GM12878 (cell line): ENCODE results near the gene NFATC2.

Source experiments
- CBX3 ChIP-seq: fragments of 200-600 bp; sonication (generic); IDR thresholded peaks from 2 replicates; pipeline ENCODE4 v1.6.1; 2016; ENCODE audit warnings: low read depth, borderline replicate concordance
- CEBPB ChIP-seq, 2 experiments: fragments of 150-350 bp in 1 of 2; IDR thresholded peaks; 2 replicates each; pipeline ENCODE4 v1.6.1; 2012 to 2014; ENCODE audit warnings: low read depth in 2 of 2, low read length in 2 of 2, borderline replicate concordance in 1 of 2, inconsistent platforms in 1 of 2
- EZH2 ChIP-seq: IDR thresholded peaks from 2 replicates; pipeline ENCODE4 v1.6.1; 2012; ENCODE audit warnings: low read depth, mild to moderate bottlenecking, control low read depth, inconsistent platforms, low read length, borderline replicate concordance; ENCODE audit not compliant: control insufficient read depth
- POLR2A ChIP-seq: IDR thresholded peaks from 2 replicates; pipeline ENCODE4 v1.6.1; 2011; ENCODE audit warnings: low read depth, mild to moderate bottlenecking, low read length
- POLR2AphosphoS5 ChIP-seq: IDR thresholded peaks from 2 replicates; pipeline ENCODE4 v1.6.1; 2011; ENCODE audit warnings: mild to moderate bottlenecking, low read length, inconsistent platforms
- RELA ChIP-seq: fragments of 450-650 bp; IDR thresholded peaks from 2 replicates; pipeline ENCODE4 v1.8.0; 2014; ENCODE audit warnings: borderline replicate concordance; ENCODE audit not compliant: partially characterized antibody
- TCF7 ChIP-seq: IDR thresholded peaks from 2 replicates; pipeline ENCODE4 v1.6.1; 2014; ENCODE audit warnings: antibody characterized with exemption, borderline replicate concordance
- TF ChIP-seq, protein P1 (sequence below): IDR thresholded peaks from 2 replicates; pipeline ENCODE4 v1.6.1; 2012; ENCODE audit warnings: low read depth, low read length, improper control_type of control experiment
- TF ChIP-seq, protein P2 (sequence below): IDR thresholded peaks from 2 replicates; pipeline ENCODE4 v1.6.1; 2011; ENCODE audit warnings: low read depth, low read length, improper control_type of control experiment, borderline replicate concordance
- TF ChIP-seq, protein P3 (sequence below), 3 experiments: IDR thresholded peaks in 2 of 3; conservative IDR thresholded peaks in 1 of 3; 2 replicates each; pipeline ENCODE4 v1.5.1; 2011; ENCODE audit warnings: low read depth in 3 of 3, low read length in 3 of 3, mild to moderate bottlenecking in 3 of 3, control low read depth in 2 of 3, moderate library complexity in 2 of 3, inconsistent platforms in 1 of 3, mixed read lengths in 1 of 3; ENCODE audit not compliant: control insufficient read depth in 2 of 3, insufficient read depth in 1 of 3; ENCODE audit errors: extremely low read depth in 1 of 3

DNA sequence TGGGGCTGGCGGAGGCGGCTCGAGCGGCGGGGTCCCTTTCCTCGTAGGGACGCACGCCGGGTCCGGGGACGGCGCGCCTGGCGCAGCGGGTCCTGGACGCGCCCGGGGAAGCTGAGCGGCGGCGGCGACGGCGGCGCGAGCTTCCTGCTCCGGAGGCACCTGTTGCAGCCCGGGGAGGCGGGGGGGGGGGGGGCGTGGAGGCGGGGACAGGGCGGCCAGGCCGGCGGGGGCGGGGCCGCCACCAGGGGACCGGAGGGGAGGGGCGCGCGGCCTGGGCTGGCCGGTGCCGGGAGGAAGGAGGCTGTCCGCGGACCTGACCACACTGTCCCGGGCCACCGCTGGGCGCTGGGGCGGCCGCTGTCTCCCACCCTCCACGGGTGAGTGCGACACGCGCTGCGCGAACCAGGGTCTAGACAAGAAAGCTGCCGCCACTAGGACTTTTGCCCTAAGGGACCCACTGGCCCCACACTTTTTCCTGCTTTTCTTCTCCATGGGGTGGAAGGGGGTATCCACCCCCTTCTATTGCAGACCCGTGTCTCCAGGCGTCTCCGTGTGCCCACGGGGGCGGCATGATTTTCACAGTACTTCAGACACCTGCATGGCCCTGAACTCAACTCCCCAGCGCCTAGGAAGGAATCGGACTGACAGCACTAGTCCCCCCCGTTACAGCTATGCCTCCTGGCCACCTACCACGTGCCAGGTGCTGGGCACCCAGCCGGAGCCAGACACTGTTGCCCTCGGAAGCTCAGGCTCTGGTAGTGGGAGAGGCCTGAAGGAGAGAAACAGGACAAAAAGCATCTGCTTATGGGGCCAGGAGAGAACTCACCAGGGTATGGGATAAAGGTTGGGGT is at the start of gene NFATC2:
- TF ChIP-seq CBX3: no peak
- no peak for TF ChIP-seq EZH2
- TF ChIP-seq, protein P1, sequence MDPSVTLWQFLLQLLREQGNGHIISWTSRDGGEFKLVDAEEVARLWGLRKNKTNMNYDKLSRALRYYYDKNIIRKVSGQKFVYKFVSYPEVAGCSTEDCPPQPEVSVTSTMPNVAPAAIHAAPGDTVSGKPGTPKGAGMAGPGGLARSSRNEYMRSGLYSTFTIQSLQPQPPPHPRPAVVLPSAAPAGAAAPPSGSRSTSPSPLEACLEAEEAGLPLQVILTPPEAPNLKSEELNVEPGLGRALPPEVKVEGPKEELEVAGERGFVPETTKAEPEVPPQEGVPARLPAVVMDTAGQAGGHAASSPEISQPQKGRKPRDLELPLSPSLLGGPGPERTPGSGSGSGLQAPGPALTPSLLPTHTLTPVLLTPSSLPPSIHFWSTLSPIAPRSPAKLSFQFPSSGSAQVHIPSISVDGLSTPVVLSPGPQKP: no peak
- TF ChIP-seq CEBPB (IDR thresholded peaks at IDR 0.05; ENCODE audit: borderline replicate concordance in 1 of 2, low read depth in 2 of 2, low read length in 2 of 2): no peak
- TF ChIP-seq POLR2A: peak; percentile 72
- TF ChIP-seq, protein P2, sequence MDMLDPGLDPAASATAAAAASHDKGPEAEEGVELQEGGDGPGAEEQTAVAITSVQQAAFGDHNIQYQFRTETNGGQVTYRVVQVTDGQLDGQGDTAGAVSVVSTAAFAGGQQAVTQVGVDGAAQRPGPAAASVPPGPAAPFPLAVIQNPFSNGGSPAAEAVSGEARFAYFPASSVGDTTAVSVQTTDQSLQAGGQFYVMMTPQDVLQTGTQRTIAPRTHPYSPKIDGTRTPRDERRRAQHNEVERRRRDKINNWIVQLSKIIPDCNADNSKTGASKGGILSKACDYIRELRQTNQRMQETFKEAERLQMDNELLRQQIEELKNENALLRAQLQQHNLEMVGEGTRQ: no peak
- no peak for TF ChIP-seq POLR2AphosphoS5
- TF ChIP-seq, protein P3, sequence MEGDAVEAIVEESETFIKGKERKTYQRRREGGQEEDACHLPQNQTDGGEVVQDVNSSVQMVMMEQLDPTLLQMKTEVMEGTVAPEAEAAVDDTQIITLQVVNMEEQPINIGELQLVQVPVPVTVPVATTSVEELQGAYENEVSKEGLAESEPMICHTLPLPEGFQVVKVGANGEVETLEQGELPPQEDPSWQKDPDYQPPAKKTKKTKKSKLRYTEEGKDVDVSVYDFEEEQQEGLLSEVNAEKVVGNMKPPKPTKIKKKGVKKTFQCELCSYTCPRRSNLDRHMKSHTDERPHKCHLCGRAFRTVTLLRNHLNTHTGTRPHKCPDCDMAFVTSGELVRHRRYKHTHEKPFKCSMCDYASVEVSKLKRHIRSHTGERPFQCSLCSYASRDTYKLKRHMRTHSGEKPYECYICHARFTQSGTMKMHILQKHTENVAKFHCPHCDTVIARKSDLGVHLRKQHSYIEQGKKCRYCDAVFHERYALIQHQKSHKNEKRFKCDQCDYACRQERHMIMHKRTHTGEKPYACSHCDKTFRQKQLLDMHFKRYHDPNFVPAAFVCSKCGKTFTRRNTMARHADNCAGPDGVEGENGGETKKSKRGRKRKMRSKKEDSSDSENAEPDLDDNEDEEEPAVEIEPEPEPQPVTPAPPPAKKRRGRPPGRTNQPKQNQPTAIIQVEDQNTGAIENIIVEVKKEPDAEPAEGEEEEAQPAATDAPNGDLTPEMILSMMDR (IDR thresholded peaks at IDR 0.05 in 2 of 3, conservative IDR thresholded peaks at IDR 0.05 in 1 of 3; ENCODE audit: control insufficient read depth in 2 of 3, extremely low read depth in 1 of 3, insufficient read depth in 1 of 3, low read depth in 3 of 3, low read length in 3 of 3): no peak
- TF ChIP-seq RELA: no peak
- TF ChIP-seq TCF7: no peak
